Measurements from ENCODE around the gene ADSS1.
A peak's percentile ranks its signal among the peaks of the same experiment; 100 is the strongest.
"Not testable (repeated sequence)": the region's sequence is repeated elsewhere in the genome, so short reads cannot be mapped to it uniquely, and the experiment has no call there.

ADSS1 gene

GRCh38 chr14:104746071-104746545 is 22.1 kb downstream of the ADSS1 start:
- no peaks in the 10 kb centered on the region for H3K27me3 ChIP-seq (ENCODE audit: control insufficient read depth in 5 of 5, insufficient read depth in 4 of 5, low read length in 5 of 5)
- H3K27ac ChIP-seq (ENCODE audit: low read depth, low read length): peak overlapping the region; percentile 41
- no peak overlapping the region for H3K9ac ChIP-seq (ENCODE audit: low read length in 5 of 5)
- peaks cover 2 to 49% (median 34%) of the 10 kb centered on the region in 5 donors for H3K4me1 ChIP-seq (ENCODE audit: control insufficient read depth in 5 of 5, insufficient read depth in 5 of 5, low read length in 5 of 5)
- no peak overlapping the region for H3K4me3 ChIP-seq (ENCODE audit: low read depth in 1 of 5, low read length in 5 of 5)
- H3K36me3 ChIP-seq (ENCODE audit: control insufficient read depth in 5 of 5, insufficient read depth in 5 of 5, low read length in 5 of 5): peaks cover 0 to 33% (median 11%) of the 10 kb centered on the region in 5 donors
- H3K9me3 ChIP-seq (ENCODE audit: control insufficient read depth in 5 of 5, low read length in 5 of 5): no peaks in the 10 kb centered on the region

GRCh38 chr14:104746934-104747481 is 23.0 kb downstream of the ADSS1 start:
- peak overlapping the region in 1 of 5 donors; percentile 6 for H3K9ac ChIP-seq (ENCODE audit: low read length in 5 of 5)
- H3K4me1 ChIP-seq (ENCODE audit: control insufficient read depth in 5 of 5, insufficient read depth in 5 of 5, low read length in 5 of 5): peaks cover 2 to 51% (median 37%) of the 10 kb centered on the region in 5 donors
- H3K9me3 ChIP-seq (ENCODE audit: control insufficient read depth in 5 of 5, low read length in 5 of 5): no peaks in the 10 kb centered on the region
- peaks cover 0 to 26% (median 10%) of the 10 kb centered on the region in 5 donors for H3K36me3 ChIP-seq (ENCODE audit: control insufficient read depth in 5 of 5, insufficient read depth in 5 of 5, low read length in 5 of 5)
- H3K27ac ChIP-seq (ENCODE audit: low read depth, low read length): peak overlapping the region; percentile 41
- H3K27me3 ChIP-seq (ENCODE audit: control insufficient read depth in 5 of 5, insufficient read depth in 4 of 5, low read length in 5 of 5): no peaks in the 10 kb centered on the region
- H3K4me3 ChIP-seq (ENCODE audit: low read depth in 1 of 5, low read length in 5 of 5): no peak overlapping the region

- Histone ChIP-seq H3K9ac (ENCODE audit: low read length in 5 of 5) (no peak overlapping the region), H3K27ac (ENCODE audit: low read depth, low read length) (no peak overlapping the region), H3K4me1 (ENCODE audit: control insufficient read depth in 5 of 5, insufficient read depth in 5 of 5, low read length in 5 of 5) (peaks cover 2 to 56% (median 41%) of the 10 kb centered on the region in 5 donors), H3K27me3 (ENCODE audit: control insufficient read depth in 5 of 5, insufficient read depth in 4 of 5, low read length in 5 of 5) (no peaks in the 10 kb centered on the region), H3K4me3 (ENCODE audit: low read depth in 1 of 5, low read length in 5 of 5) (no peak overlapping the region), H3K9me3 (ENCODE audit: control insufficient read depth in 5 of 5, low read length in 5 of 5) (no peaks in the 10 kb centered on the region), H3K36me3 (ENCODE audit: control insufficient read depth in 5 of 5, insufficient read depth in 5 of 5, low read length in 5 of 5) (peaks cover 0 to 23% (median 7%) of the 10 kb centered on the region in 5 donors)
Measured at GRCh38 chr14:104747876-104748275, 23.8 kb downstream of the ADSS1 start.

GRCh38 chr14:104749111-104749649 is 25.2 kb downstream of the ADSS1 start:
- H3K36me3 ChIP-seq (ENCODE audit: control insufficient read depth in 5 of 5, insufficient read depth in 5 of 5, low read length in 5 of 5): peaks cover 0 to 14% (median 0%) of the 10 kb centered on the region in 5 donors
- H3K9ac ChIP-seq (ENCODE audit: low read length in 5 of 5): peak overlapping the region in 1 of 5 donors; percentile 48
- H3K27me3 ChIP-seq (ENCODE audit: control insufficient read depth in 5 of 5, insufficient read depth in 4 of 5, low read length in 5 of 5): no peaks in the 10 kb centered on the region
- no peaks in the 10 kb centered on the region for H3K9me3 ChIP-seq (ENCODE audit: control insufficient read depth in 5 of 5, low read length in 5 of 5)
- H3K4me3 ChIP-seq (ENCODE audit: low read depth in 1 of 5, low read length in 5 of 5): no peak overlapping the region
- H3K27ac ChIP-seq (ENCODE audit: low read depth, low read length): no peak overlapping the region
- H3K4me1 ChIP-seq (ENCODE audit: control insufficient read depth in 5 of 5, insufficient read depth in 5 of 5, low read length in 5 of 5): peaks cover 6 to 65% (median 52%) of the 10 kb centered on the region in 5 donors

GRCh38 chr14:104750056-104750752 is 26.2 kb downstream of the ADSS1 start:
- peaks cover 11 to 75% (median 58%) of the 10 kb centered on the region in 5 donors for H3K4me1 ChIP-seq (ENCODE audit: control insufficient read depth in 5 of 5, insufficient read depth in 5 of 5, low read length in 5 of 5)
- H3K9ac ChIP-seq (ENCODE audit: low read length in 5 of 5): no peak overlapping the region
- H3K36me3 ChIP-seq (ENCODE audit: control insufficient read depth in 5 of 5, insufficient read depth in 5 of 5, low read length in 5 of 5): peaks cover 0 to 4% (median under 1%) of the 10 kb centered on the region in 5 donors
- no peaks in the 10 kb centered on the region for H3K9me3 ChIP-seq (ENCODE audit: control insufficient read depth in 5 of 5, low read length in 5 of 5)
- no peak overlapping the region for H3K27ac ChIP-seq (ENCODE audit: low read depth, low read length)
- no peak overlapping the region for H3K4me3 ChIP-seq (ENCODE audit: low read depth in 1 of 5, low read length in 5 of 5)
- no peaks in the 10 kb centered on the region for H3K27me3 ChIP-seq (ENCODE audit: control insufficient read depth in 5 of 5, insufficient read depth in 4 of 5, low read length in 5 of 5)

GRCh38 chr14:104750753-104751057 is 26.7 kb downstream of the ADSS1 start:
- H3K9me3 ChIP-seq (ENCODE audit: control insufficient read depth in 5 of 5, low read length in 5 of 5); H3K4me3 ChIP-seq (ENCODE audit: low read depth in 1 of 5, low read length in 5 of 5); H3K27ac ChIP-seq (ENCODE audit: low read depth, low read length); H3K27me3 ChIP-seq (ENCODE audit: control insufficient read depth in 5 of 5, insufficient read depth in 4 of 5, low read length in 5 of 5); H3K9ac ChIP-seq (ENCODE audit: low read length in 5 of 5); H3K36me3 ChIP-seq (ENCODE audit: control insufficient read depth in 5 of 5, insufficient read depth in 5 of 5, low read length in 5 of 5): not testable (repeated sequence)
- peaks cover 11 to 73% (median 58%) of the 10 kb centered on the region in 5 donors for H3K4me1 ChIP-seq (ENCODE audit: control insufficient read depth in 5 of 5, insufficient read depth in 5 of 5, low read length in 5 of 5)

- Histone ChIP-seq H3K27me3 (ENCODE audit: control insufficient read depth in 5 of 5, insufficient read depth in 4 of 5, low read length in 5 of 5) (no peaks in the 10 kb centered on the region), H3K27ac (ENCODE audit: low read depth, low read length) (peak overlapping the region; percentile 60)
Measured at GRCh38 chr14:104751539-104752422, 27.8 kb downstream of the ADSS1 start.

GRCh38 chr14:104752423-104752734 is 28.4 kb downstream of the ADSS1 start:
- Histone ChIP-seq H3K4me1 (ENCODE audit: control insufficient read depth in 5 of 5, insufficient read depth in 5 of 5, low read length in 5 of 5) (peaks cover 11 to 56% (median 45%) of the 10 kb centered on the region in 5 donors), H3K27ac (ENCODE audit: low read depth, low read length) (peak overlapping the region; percentile 60), H3K9ac (ENCODE audit: low read length in 5 of 5) (peak overlapping the region in 4 of 5 donors; percentile 34 to 74 (median 64)), H3K4me3 (ENCODE audit: low read depth in 1 of 5, low read length in 5 of 5) (peak overlapping the region; percentile 64 to 93 (median 78)), H3K36me3 (ENCODE audit: control insufficient read depth in 5 of 5, insufficient read depth in 5 of 5, low read length in 5 of 5) (peaks cover 0 to 22% (median 21%) of the 10 kb centered on the region in 5 donors), H3K9me3 (ENCODE audit: control insufficient read depth in 5 of 5, low read length in 5 of 5) (no peaks in the 10 kb centered on the region), H3K27me3 (ENCODE audit: control insufficient read depth in 5 of 5, insufficient read depth in 4 of 5, low read length in 5 of 5) (no peaks in the 10 kb centered on the region)

More at GRCh38 chr14:104751539-104752422, 27.8 kb downstream of the ADSS1 start:
- H3K4me3 ChIP-seq (ENCODE audit: low read depth in 1 of 5, low read length in 5 of 5): peak overlapping the region; percentile 64 to 93 (median 78)
- H3K4me1 ChIP-seq (ENCODE audit: control insufficient read depth in 5 of 5, insufficient read depth in 5 of 5, low read length in 5 of 5): peaks cover 11 to 62% (median 51%) of the 10 kb centered on the region in 5 donors
- H3K36me3 ChIP-seq (ENCODE audit: control insufficient read depth in 5 of 5, insufficient read depth in 5 of 5, low read length in 5 of 5): peaks cover 0 to 16% (median 15%) of the 10 kb centered on the region in 5 donors
- H3K9ac ChIP-seq (ENCODE audit: low read length in 5 of 5): peak overlapping the region in 4 of 5 donors; percentile 34 to 74 (median 64)
- no peaks in the 10 kb centered on the region for H3K9me3 ChIP-seq (ENCODE audit: control insufficient read depth in 5 of 5, low read length in 5 of 5)

GRCh38 chr14:104752735-104753527 is 28.9 kb downstream of the ADSS1 start, which contains the start of gene SIVA1:
TSS of gene SIVA1 (plus strand) at chr14:104753147. CDS start at chr14:104753202, 55 bp downstream.
- H3K36me3 ChIP-seq (ENCODE audit: control insufficient read depth in 5 of 5, insufficient read depth in 5 of 5, low read length in 5 of 5): peaks cover 0 to 27% (median 27%) of the 10 kb centered on the region in 5 donors
- peak within 1 kb of the TSS; percentile 78 to 97 (median 93) for H3K4me3 ChIP-seq (ENCODE audit: low read depth in 1 of 5, low read length in 5 of 5)
- H3K27ac ChIP-seq (ENCODE audit: low read depth, low read length): peak within 1 kb of the TSS; percentile 60
- peaks cover 11 to 51% (median 43%) of the 10 kb centered on the region in 5 donors for H3K4me1 ChIP-seq (ENCODE audit: control insufficient read depth in 5 of 5, insufficient read depth in 5 of 5, low read length in 5 of 5)
- peak within 1 kb of the TSS in 4 of 5 donors; percentile 91 to 95 (median 93) for H3K9ac ChIP-seq (ENCODE audit: low read length in 5 of 5)
- no peaks in the 10 kb centered on the region for H3K9me3 ChIP-seq (ENCODE audit: control insufficient read depth in 5 of 5, low read length in 5 of 5)
- H3K27me3 ChIP-seq (ENCODE audit: control insufficient read depth in 5 of 5, insufficient read depth in 4 of 5, low read length in 5 of 5): no peaks in the 10 kb centered on the region

All from subcutaneous abdominal adipose tissue (tissue), 5 donors.